Measurements from ENCODE around the gene TRAPPC4. TPM values are rescaled to one million over a fixed set of nuclear protein-coding genes. Genes with fewer than 3 reads are reported as not detected.

Gene TRAPPC4
- total and polyA plus RNA-seq, 4 donors: 21.1 to 35.7 (median 32.4) TPM

DNA sequence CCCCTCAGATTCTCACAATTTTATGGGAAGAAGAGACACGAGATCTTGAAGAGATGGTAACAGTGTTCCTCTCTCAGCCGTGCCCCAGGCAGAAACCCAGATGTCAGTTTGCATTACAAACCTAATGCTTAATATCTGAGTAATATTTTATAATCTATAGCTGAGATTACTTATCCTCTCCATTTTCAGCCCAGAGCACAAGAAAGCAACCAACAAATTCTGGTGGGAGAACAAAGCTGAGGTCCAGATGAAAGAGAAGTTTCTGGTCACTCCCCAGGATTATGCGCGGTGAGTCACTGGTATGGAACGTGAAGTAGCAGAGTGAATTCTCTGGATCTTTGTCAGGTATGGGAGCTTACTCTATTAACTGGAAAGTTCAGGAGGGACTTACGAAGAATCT is 19.7 kb upstream of the TRAPPC4 start:
- Histone ChIP-seq H3K27me3 (ENCODE audit: control insufficient read depth in 4 of 4, insufficient read depth in 4 of 4, low read length in 3 of 4) (no peaks in the 10 kb centered on the region), H3K4me3 (ENCODE audit: low read depth in 1 of 3, low read length in 3 of 3) (peak overlapping the region in 2 of 3 donors; percentile 91 to 93), H3K9me3 (ENCODE audit: control insufficient read depth in 4 of 4, low read length in 3 of 4) (no peaks in the 10 kb centered on the region), H3K4me1 (ENCODE audit: control insufficient read depth in 4 of 4, insufficient read depth in 4 of 4, low read length in 3 of 4) (peaks cover 1 to 21% (median 20%) of the 10 kb centered on the region in 4 donors), H3K36me3 (ENCODE audit: control insufficient read depth in 4 of 4, insufficient read depth in 3 of 4, low read depth in 1 of 4, low read length in 3 of 4) (peaks cover 0 to 15% (median 12%) of the 10 kb centered on the region in 4 donors), H3K9ac (ENCODE audit: low read depth in 1 of 2, low read length in 2 of 2) (peak overlapping the region; percentile 21 to 77), H3K27ac (ENCODE audit: low read depth in 1 of 2, low read length in 2 of 2) (no peak overlapping the region)
- WGBS: 74% methylated on average over 6 of the region's 6 CpGs
- no peak for DNase-seq (ENCODE audit: low spot score)
- TF ChIP-seq CTCF (IDR thresholded peaks at IDR 0.05; ENCODE audit: low read depth, low read length, missing input control) (no peak), FOXA2 (IDR thresholded peaks at IDR 0.05) (no peak), NR2F2 (IDR thresholded peaks at IDR 0.05) (no peak), FOXA1 (IDR thresholded peaks at IDR 0.05) (no peak), YY1 (IDR thresholded peaks at IDR 0.05) (no peak), HNF4G (IDR thresholded peaks at IDR 0.05) (no peak), GABPA (IDR thresholded peaks at IDR 0.05 in 1 of 2, conservative IDR thresholded peaks at IDR 0.05 in 1 of 2) (no peak), JUND (IDR thresholded peaks at IDR 0.05) (no peak), MAX (IDR thresholded peaks at IDR 0.05) (no peak)
- TF ChIP-seq, protein P1, sequence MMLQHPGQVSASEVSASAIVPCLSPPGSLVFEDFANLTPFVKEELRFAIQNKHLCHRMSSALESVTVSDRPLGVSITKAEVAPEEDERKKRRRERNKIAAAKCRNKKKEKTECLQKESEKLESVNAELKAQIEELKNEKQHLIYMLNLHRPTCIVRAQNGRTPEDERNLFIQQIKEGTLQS (IDR thresholded peaks at IDR 0.05): no peak
- TF ChIP-seq, protein P2, sequence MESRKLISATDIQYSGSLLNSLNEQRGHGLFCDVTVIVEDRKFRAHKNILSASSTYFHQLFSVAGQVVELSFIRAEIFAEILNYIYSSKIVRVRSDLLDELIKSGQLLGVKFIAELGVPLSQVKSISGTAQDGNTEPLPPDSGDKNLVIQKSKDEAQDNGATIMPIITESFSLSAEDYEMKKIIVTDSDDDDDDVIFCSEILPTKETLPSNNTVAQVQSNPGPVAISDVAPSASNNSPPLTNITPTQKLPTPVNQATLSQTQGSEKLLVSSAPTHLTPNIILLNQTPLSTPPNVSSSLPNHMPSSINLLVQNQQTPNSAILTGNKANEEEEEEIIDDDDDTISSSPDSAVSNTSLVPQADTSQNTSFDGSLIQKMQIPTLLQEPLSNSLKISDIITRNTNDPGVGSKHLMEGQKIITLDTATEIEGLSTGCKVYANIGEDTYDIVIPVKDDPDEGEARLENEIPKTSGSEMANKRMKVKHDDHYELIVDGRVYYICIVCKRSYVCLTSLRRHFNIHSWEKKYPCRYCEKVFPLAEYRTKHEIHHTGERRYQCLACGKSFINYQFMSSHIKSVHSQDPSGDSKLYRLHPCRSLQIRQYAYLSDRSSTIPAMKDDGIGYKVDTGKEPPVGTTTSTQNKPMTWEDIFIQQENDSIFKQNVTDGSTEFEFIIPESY (IDR thresholded peaks at IDR 0.05): no peak

DNA sequence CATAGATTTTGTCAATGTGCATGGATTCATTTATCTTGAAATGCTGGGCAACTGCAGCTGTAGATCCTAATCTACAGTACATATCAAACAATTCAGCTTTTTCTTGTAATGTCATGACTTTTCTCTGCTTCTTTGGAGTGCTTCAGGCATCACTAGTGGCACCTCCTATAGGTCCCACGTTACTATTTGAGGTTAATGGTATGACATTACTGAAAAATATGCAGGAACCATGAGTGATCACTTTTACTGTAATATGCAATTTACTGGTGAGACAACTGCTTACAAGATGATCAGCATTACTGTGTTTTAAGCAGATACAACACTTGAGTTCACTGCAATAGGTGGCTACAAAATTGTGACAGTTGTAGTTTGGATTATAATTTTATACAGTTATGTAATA is 17.7 kb upstream of the TRAPPC4 start:
- no peak overlapping the region for H3K27ac ChIP-seq (ENCODE audit: low read depth in 1 of 2, low read length in 2 of 2)

More for the DNA sequence above, 17.7 kb upstream of the TRAPPC4 start:
- Histone ChIP-seq H3K36me3 (ENCODE audit: control insufficient read depth in 4 of 4, insufficient read depth in 3 of 4, low read depth in 1 of 4, low read length in 3 of 4) (peaks cover 0 to 19% (median 15%) of the 10 kb centered on the region in 4 donors), H3K9me3 (ENCODE audit: control insufficient read depth in 4 of 4, low read length in 3 of 4) (no peaks in the 10 kb centered on the region), H3K9ac (ENCODE audit: low read depth in 1 of 2, low read length in 2 of 2) (no peak overlapping the region), H3K4me1 (ENCODE audit: control insufficient read depth in 4 of 4, insufficient read depth in 4 of 4, low read length in 3 of 4) (peaks cover 1 to 21% (median 20%) of the 10 kb centered on the region in 4 donors), H3K4me3 (ENCODE audit: low read depth in 1 of 3, low read length in 3 of 3) (no peak overlapping the region), H3K27me3 (ENCODE audit: control insufficient read depth in 4 of 4, insufficient read depth in 4 of 4, low read length in 3 of 4) (no peaks in the 10 kb centered on the region)
- TF ChIP-seq TAF1 (conservative IDR thresholded peaks at IDR 0.05): no peak
- TF ChIP-seq JUND (IDR thresholded peaks at IDR 0.05): no peak
- TF ChIP-seq YY1 (IDR thresholded peaks at IDR 0.05): no peak
- no peak for TF ChIP-seq CTCF (IDR thresholded peaks at IDR 0.05; ENCODE audit: low read depth, low read length, missing input control)
- TF ChIP-seq, protein P1 (IDR thresholded peaks at IDR 0.05): no peak
- TF ChIP-seq, protein P3, sequence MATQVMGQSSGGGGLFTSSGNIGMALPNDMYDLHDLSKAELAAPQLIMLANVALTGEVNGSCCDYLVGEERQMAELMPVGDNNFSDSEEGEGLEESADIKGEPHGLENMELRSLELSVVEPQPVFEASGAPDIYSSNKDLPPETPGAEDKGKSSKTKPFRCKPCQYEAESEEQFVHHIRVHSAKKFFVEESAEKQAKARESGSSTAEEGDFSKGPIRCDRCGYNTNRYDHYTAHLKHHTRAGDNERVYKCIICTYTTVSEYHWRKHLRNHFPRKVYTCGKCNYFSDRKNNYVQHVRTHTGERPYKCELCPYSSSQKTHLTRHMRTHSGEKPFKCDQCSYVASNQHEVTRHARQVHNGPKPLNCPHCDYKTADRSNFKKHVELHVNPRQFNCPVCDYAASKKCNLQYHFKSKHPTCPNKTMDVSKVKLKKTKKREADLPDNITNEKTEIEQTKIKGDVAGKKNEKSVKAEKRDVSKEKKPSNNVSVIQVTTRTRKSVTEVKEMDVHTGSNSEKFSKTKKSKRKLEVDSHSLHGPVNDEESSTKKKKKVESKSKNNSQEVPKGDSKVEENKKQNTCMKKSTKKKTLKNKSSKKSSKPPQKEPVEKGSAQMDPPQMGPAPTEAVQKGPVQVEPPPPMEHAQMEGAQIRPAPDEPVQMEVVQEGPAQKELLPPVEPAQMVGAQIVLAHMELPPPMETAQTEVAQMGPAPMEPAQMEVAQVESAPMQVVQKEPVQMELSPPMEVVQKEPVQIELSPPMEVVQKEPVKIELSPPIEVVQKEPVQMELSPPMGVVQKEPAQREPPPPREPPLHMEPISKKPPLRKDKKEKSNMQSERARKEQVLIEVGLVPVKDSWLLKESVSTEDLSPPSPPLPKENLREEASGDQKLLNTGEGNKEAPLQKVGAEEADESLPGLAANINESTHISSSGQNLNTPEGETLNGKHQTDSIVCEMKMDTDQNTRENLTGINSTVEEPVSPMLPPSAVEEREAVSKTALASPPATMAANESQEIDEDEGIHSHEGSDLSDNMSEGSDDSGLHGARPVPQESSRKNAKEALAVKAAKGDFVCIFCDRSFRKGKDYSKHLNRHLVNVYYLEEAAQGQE (IDR thresholded peaks at IDR 0.05): no peak
- TF ChIP-seq SP1 (IDR thresholded peaks at IDR 0.05): no peak
- TF ChIP-seq HNF4G (IDR thresholded peaks at IDR 0.05): no peak
- TF ChIP-seq RAD21 (IDR thresholded peaks at IDR 0.05): no peak
- TF ChIP-seq MAX (IDR thresholded peaks at IDR 0.05): no peak
- TF ChIP-seq, protein P2 (IDR thresholded peaks at IDR 0.05): no peak
- WGBS: 92% methylated on average over 1 of the region's 1 CpG
- DNase-seq (ENCODE audit: low spot score): no peak
